Prostate gland (tissue), 2 donors: ENCODE data around the gene TSPAN3. TPM values are rescaled to one million over a fixed set of nuclear protein-coding genes. Genes with fewer than 3 reads are reported as not detected.

Experiments used
- DNase-seq: peaks from one replicate; pipeline ENCODE4 v3.0.0-alpha.2; 2019; ENCODE audit warnings: low spot score
- H3K27ac ChIP-seq, 2 donors: fragments of 200-600 bp; sonication (generic); 2 replicates each; pipeline ENCODE4 v1.5.1; 2017 to 2019
- H3K27me3 ChIP-seq: fragments of 200-600 bp; sonication (generic); replicated peaks from 2 replicates; pipeline ENCODE4 v1.5.1; 2019; ENCODE audit not compliant: insufficient read depth
- H3K36me3 ChIP-seq, 2 donors: fragments of 200-600 bp; sonication (generic); 1 replicate in 1 of 2; 2 replicates in 1 of 2; pipeline versions ENCODE4 v1.5.1 to v1.8.1; 2017 to 2019
- H3K4me1 ChIP-seq: fragments of 200-600 bp; sonication (generic); replicated peaks from 2 replicates; pipeline ENCODE4 v1.5.1; 2019
- H3K4me3 ChIP-seq, 2 donors: fragments of 200-600 bp; sonication (generic); 2 replicates each; pipeline ENCODE4 v1.5.1; 2017 to 2019
- H3K9me3 ChIP-seq: fragments of 200-600 bp; sonication (generic); 2 replicates; pipeline ENCODE4 v1.5.1; 2017
- POLR2A ChIP-seq: fragments of 450-650 bp; IDR thresholded peaks from one replicate; pipeline ENCODE4 v1.6.1; 2016; ENCODE audit warnings: antibody characterized with exemption, mild to moderate bottlenecking
- POLR2AphosphoS5 ChIP-seq: sonication (generic); formaldehyde crosslinking; IDR thresholded peaks from one replicate; pipeline ENCODE4 v1.6.1; 2017; ENCODE audit warnings: antibody characterized with exemption
- WGBS: methylation state at CpG from one replicate; pipeline ENCODE4 v1.1.5; 2018; 5-methylcytosine and 5-hydroxymethylcytosine counted together
- intact Hi-C: fragments of 100-400 bp; cut with DNase I; formaldehyde crosslinking; loops from one replicate; pipeline ENCODE4 v1.14.2; 2022
- total RNA-seq, 2 donors: library from RNA; depleted of rRNA; stranded (reverse); fragments of >200 nt; gene quantifications; one replicate each; pipeline ENCODE4 v1.1.0, GENCODE V29; 2016
- TF ChIP-seq, protein P1 (sequence below), 4 experiments: fragments of 200-600 bp in 2 of 4; fragments of 450-650 bp in 2 of 4; sonication (generic) in 2 of 4; IDR thresholded peaks; 1 replicate in 3 of 4; 2 replicates in 1 of 4; pipeline ENCODE4 v1.5.1; 2016 to 2019; ENCODE audit warnings: antibody characterized with exemption in 4 of 4, mild to moderate bottlenecking in 2 of 4, moderate library complexity in 2 of 4

The TSPAN3 gene
- 100 to 1,000 TPM; 234 to 238 TPM for total RNA-seq

DNA sequence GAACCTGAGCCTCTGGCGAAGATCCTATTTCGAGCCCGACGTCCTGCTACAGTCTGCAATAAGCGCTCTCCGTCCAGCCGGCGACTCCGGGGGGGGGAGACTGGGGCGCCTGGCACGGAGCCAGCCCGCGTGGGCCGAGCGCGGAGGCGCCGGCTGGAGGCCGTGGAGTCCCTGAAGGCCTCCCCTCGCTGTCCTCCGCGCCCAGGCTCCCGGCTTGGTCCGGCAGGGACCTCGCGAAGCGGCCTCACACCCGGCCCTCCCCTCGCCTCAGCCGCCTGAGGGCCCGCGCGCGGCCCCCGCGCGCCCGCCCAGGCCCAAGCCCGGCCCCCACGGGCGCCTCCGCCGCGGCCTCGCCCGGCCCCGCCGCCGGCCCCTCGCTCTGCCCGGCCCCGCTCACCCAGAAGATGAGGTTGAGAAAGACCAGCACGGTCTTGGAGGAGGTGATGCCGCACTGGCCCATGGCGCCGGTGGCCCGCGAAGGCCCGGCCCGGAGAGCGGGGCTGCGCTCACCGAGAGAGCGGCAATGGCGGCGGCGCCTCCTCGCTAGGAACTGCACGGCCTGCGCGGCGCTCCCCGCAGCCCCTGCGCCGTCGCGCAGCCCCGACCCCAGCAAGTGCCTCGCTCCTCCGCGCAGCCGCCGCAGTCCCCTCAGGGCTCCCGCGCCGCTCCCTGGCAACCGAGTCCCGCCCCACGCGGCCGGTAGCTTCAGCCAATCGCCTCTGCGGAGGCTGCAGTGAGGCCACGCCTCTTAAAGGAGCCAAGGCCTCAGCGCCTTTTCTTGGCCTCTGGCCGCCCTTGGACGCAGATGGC, at the start of gene TSPAN3:
TSPAN3 (minus strand) TSS at position 615 of the 810 bp plus-strand sequence; CDS start at position 460, 155 bp downstream.
- peak within 1 kb of the TSS; percentile 75 to 87 for H3K4me3 ChIP-seq
- H3K27ac ChIP-seq = peak within 1 kb of the TSS; percentile 75 to 80
- TF ChIP-seq POLR2A (peak; percentile 94), POLR2AphosphoS5 (peak; percentile 85)
- TF ChIP-seq, protein P1, sequence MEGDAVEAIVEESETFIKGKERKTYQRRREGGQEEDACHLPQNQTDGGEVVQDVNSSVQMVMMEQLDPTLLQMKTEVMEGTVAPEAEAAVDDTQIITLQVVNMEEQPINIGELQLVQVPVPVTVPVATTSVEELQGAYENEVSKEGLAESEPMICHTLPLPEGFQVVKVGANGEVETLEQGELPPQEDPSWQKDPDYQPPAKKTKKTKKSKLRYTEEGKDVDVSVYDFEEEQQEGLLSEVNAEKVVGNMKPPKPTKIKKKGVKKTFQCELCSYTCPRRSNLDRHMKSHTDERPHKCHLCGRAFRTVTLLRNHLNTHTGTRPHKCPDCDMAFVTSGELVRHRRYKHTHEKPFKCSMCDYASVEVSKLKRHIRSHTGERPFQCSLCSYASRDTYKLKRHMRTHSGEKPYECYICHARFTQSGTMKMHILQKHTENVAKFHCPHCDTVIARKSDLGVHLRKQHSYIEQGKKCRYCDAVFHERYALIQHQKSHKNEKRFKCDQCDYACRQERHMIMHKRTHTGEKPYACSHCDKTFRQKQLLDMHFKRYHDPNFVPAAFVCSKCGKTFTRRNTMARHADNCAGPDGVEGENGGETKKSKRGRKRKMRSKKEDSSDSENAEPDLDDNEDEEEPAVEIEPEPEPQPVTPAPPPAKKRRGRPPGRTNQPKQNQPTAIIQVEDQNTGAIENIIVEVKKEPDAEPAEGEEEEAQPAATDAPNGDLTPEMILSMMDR (IDR thresholded peaks at IDR 0.05) = peak in 1 of 4 experiments; percentile 8
- H3K27me3 ChIP-seq = no peaks in the 10 kb centered on the region
- peak; percentile 88 for DNase-seq
- intact Hi-C loops = loop anchor here (5.0 kb wide), 1 partner anchor 347 kb away; no protein-coding TSS in a partner anchor
- no peaks in the 10 kb centered on the region for H3K4me1 ChIP-seq
- under 1% methylated on average over 55 of the region's 97 CpGs for WGBS
- no peaks in the 10 kb centered on the region for H3K36me3 ChIP-seq
- H3K9me3 ChIP-seq = no peaks in the 10 kb centered on the region

DNA sequence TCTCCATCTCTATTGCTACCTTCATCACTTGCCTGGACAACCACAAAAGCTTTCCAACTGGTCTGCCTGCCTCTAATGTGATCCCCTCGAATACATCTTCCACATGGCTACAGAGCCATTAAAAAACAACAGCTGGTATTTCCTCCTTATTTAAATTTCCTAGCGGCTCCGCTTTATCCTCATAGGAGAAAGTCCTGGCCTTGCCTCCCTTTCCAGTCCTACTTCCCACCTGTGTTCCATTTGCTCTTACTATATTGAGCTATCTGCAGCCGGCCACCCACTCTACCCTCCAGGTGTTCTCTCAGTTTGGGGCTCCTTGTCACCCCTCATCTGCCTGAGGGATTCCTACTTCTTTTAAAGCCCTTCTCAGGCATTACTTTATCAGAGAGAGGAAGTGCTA, 49.7 kb upstream of the TSPAN3 start:
- intact Hi-C loops = no loop called here
- no peak overlapping the region for H3K27ac ChIP-seq
- no peaks in the 10 kb centered on the region for H3K4me1 ChIP-seq
- H3K36me3 ChIP-seq = no peaks in the 10 kb centered on the region
- H3K9me3 ChIP-seq = no peaks in the 10 kb centered on the region
- WGBS = 94% methylated on average over 4 of the region's 4 CpGs
- H3K4me3 ChIP-seq = no peak overlapping the region
- no peak for DNase-seq
- TF ChIP-seq POLR2A = no peak
- TF ChIP-seq, protein P1 (IDR thresholded peaks at IDR 0.05) = no peak
- no peak for TF ChIP-seq POLR2AphosphoS5
- H3K27me3 ChIP-seq = no peaks in the 10 kb centered on the region

DNA sequence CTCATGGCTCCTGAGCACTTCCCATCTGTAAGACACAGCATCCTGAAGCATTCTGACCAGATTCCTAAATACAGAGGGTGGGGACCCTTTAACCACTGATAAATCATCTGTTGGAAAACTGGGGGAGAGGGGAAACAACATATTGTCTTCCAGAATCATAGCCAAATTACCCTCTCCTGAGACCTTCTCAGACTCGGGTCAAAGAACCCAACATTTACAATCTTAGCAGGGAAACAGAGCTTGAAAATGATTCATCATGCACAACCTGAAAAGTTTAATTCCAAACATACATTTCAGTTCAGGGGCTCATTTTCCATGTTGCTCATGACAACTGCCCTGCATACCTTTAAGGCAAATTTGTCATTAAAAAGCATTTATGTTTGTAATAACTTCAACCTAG, 48.5 kb upstream of the TSPAN3 start:
- TF ChIP-seq POLR2A (no peak), POLR2AphosphoS5 (no peak)
- TF ChIP-seq, protein P1 (IDR thresholded peaks at IDR 0.05) = no peak
- H3K4me1 ChIP-seq = no peaks in the 10 kb centered on the region
- intact Hi-C loops = loop anchor here (2.0 to 10.0 kb wide), 3 partner anchors 295 to 423 kb away; no protein-coding TSS in a partner anchor
- 76% methylated on average over 1 of the region's 1 CpG for whole genome bisulfite sequencing
- no peaks in the 10 kb centered on the region for H3K9me3 ChIP-seq
- H3K4me3 ChIP-seq = no peak overlapping the region
- DNase-seq = no peak
- H3K36me3 ChIP-seq = no peaks in the 10 kb centered on the region
- H3K27ac ChIP-seq = no peak overlapping the region
- no peaks in the 10 kb centered on the region for H3K27me3 ChIP-seq

DNA sequence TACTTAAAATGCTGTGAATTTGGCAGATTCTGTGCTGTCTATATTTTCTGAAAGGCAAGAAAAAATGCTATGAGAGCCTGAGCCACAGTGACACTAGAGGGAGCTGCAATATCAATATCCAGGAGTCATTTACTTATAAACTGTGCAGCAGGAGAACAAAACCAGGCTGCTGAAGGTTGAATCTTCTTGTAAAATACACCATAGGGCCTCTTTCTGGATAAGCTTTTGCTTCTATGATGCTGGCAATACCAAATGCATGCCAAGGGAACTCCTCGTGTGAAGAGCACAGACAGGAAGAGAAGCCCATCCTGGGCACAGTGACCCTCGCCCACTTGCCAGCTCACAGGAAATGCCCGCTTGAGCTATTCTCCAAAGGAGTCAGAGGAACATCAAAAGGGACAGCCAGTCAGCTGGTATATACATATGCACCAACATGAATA, 48.0 kb upstream of the TSPAN3 start:
- 61% methylated on average over 3 of the region's 3 CpGs for WGBS
- intact Hi-C loops = loop anchor here (2.0 to 10.0 kb wide), 3 partner anchors 296 to 423 kb away; no protein-coding TSS in a partner anchor
- TF ChIP-seq, protein P1 (IDR thresholded peaks at IDR 0.05) = peak in 3 of 4 experiments; percentile 58 to 82 (median 70)
- TF ChIP-seq POLR2A (no peak), POLR2AphosphoS5 (no peak)
- Histone ChIP-seq H3K27me3 (no peaks in the 10 kb centered on the region), H3K36me3 (no peaks in the 10 kb centered on the region), H3K9me3 (no peaks in the 10 kb centered on the region), H3K4me3 (no peak overlapping the region), H3K4me1 (no peaks in the 10 kb centered on the region), H3K27ac (no peak overlapping the region)
- peak; percentile 42 for DNase-seq
